GM12875 (cell line): ENCODE measurements around the gene C2CD4B.

ENCODE experiments used
- H3K4me3 ChIP-seq: one replicate; pipeline ENCODE4 v1.5.1; 2011; ENCODE audit warnings: low read depth, low read length, control low read depth
- CTCF ChIP-seq: IDR thresholded peaks from 2 replicates; pipeline ENCODE4 v1.5.1; 2011; ENCODE audit warnings: low read depth, mild to moderate bottlenecking, control low read depth, inconsistent platforms, low read length, moderate library complexity, borderline replicate concordance; ENCODE audit not compliant: insufficient read depth

The C2CD4B gene

GRCh38 chr15:62190675-62191074 lies 25.6 kb upstream of the C2CD4B start:
- no peak overlapping the region for H3K4me3 ChIP-seq
- no peak for TF ChIP-seq CTCF

GRCh38 chr15:62190274-62190673 lies 25.2 kb upstream of the C2CD4B start:
- TF ChIP-seq CTCF: no peak
- H3K4me3 ChIP-seq: no peak overlapping the region

GRCh38 chr15:62188744-62189143 lies 23.7 kb upstream of the C2CD4B start:
- TF ChIP-seq CTCF: no peak
- H3K4me3 ChIP-seq: no peak overlapping the region

GRCh38 chr15:62187910-62188309 lies 22.8 kb upstream of the C2CD4B start:
- TF ChIP-seq CTCF: no peak
- no peak overlapping the region for H3K4me3 ChIP-seq

GRCh38 chr15:62187425-62187824 lies 22.3 kb upstream of the C2CD4B start:
- no peak for TF ChIP-seq CTCF
- no peak overlapping the region for H3K4me3 ChIP-seq

GRCh38 chr15:62186578-62186977 lies 21.5 kb upstream of the C2CD4B start:
- TF ChIP-seq CTCF: no peak
- H3K4me3 ChIP-seq: no peak overlapping the region

GRCh38 chr15:62183130-62183529 lies 18.0 kb upstream of the C2CD4B start:
- H3K4me3 ChIP-seq: no peak overlapping the region
- no peak for TF ChIP-seq CTCF
